Nephron progenitor cell (in vitro differentiated cells): ENCODE data around the gene TCF12.

Experiments
- DNase-seq: peaks from one replicate; pipeline ENCODE4 v3.0.0; 2021
- H3K27ac Mint-ChIP-seq: 2 replicates; pipeline ENCODE4 v1.8.0; 2021; ENCODE audit warnings: mild to moderate bottlenecking, moderate library complexity, mixed read lengths
- H3K27me3 Mint-ChIP-seq: 2 replicates; pipeline ENCODE4 v1.8.0; 2021; ENCODE audit warnings: mild to moderate bottlenecking, low read depth, mixed read lengths; ENCODE audit not compliant: poor library complexity
- H3K36me3 Mint-ChIP-seq: 2 replicates; pipeline ENCODE4 v1.8.0; 2021; ENCODE audit warnings: low read depth, mixed read lengths
- H3K4me1 Mint-ChIP-seq: 2 replicates; pipeline ENCODE4 v1.8.0; 2021; ENCODE audit warnings: mixed read lengths
- H3K4me3 Mint-ChIP-seq: 2 replicates; pipeline ENCODE4 v1.8.0; 2021; ENCODE audit warnings: mild to moderate bottlenecking, moderate library complexity, mixed read lengths
- H3K9me3 Mint-ChIP-seq: 2 replicates; pipeline ENCODE4 v1.8.0; 2021; ENCODE audit warnings: mild to moderate bottlenecking, moderate library complexity, mixed read lengths
- TF ChIP-seq, protein P1 (sequence below): fragments of 200-600 bp; sonication (generic); IDR thresholded peaks from 2 replicates; pipeline ENCODE4 v1.5.0; 2021; ENCODE audit warnings: antibody characterized with exemption

Gene TCF12

DNA sequence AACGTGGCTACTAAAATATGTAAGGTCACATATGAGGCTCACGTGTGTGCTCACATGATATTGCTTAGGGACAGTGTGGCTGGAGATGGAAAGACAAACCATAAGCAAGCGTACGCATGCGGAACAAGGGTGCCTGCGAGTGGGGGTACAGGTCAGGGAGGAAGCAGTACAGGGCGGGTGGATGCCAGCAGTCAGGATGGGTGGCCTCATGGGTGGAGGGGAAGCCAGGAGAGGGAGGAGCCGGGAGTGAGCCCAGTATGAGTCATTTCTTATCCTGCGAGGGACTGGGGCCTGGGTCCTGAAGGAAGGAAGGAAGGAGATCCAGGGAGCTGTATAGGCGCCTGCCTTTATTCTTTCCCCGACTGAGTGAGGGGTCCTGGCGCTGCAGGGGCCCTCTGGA, 415.8 kb downstream of the TCF12 start:
- Mint-ChIP-seq H3K9me3 (no peaks in the 10 kb centered on the region), H3K27me3 (peaks cover 8% of the 10 kb centered on the region), H3K4me3 (no peak overlapping the region), H3K27ac (no peak overlapping the region), H3K36me3 (no peaks in the 10 kb centered on the region), H3K4me1 (peaks cover 47% of the 10 kb centered on the region)
- no peak for DNase-seq
- TF ChIP-seq, protein P1, sequence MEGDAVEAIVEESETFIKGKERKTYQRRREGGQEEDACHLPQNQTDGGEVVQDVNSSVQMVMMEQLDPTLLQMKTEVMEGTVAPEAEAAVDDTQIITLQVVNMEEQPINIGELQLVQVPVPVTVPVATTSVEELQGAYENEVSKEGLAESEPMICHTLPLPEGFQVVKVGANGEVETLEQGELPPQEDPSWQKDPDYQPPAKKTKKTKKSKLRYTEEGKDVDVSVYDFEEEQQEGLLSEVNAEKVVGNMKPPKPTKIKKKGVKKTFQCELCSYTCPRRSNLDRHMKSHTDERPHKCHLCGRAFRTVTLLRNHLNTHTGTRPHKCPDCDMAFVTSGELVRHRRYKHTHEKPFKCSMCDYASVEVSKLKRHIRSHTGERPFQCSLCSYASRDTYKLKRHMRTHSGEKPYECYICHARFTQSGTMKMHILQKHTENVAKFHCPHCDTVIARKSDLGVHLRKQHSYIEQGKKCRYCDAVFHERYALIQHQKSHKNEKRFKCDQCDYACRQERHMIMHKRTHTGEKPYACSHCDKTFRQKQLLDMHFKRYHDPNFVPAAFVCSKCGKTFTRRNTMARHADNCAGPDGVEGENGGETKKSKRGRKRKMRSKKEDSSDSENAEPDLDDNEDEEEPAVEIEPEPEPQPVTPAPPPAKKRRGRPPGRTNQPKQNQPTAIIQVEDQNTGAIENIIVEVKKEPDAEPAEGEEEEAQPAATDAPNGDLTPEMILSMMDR: no peak

DNA sequence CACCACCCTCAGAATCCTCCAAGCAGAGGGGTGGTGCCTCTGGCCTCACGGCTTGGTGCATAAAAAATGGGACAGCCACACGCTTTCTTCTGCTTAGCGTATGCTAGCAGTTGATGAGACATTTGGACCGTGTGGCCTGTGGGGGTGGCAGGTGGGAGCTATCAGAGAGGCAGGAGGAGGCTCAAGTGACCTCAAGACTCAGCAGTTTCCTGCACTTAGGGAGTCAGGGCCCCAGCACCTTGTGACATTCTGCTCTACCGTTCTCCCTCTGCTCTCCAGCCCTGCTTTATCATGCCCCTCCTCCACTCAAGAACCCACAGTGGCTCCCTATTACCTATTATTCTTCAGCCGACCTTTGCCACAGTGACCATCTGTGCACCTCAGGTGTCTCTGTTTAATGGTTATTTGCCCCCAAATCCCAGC, 416.9 kb downstream of the TCF12 start:
- Mint-ChIP-seq H3K27me3 (peaks cover 8% of the 10 kb centered on the region), H3K9me3 (no peaks in the 10 kb centered on the region), H3K4me3 (no peak overlapping the region), H3K4me1 (peaks cover 54% of the 10 kb centered on the region), H3K27ac (no peak overlapping the region), H3K36me3 (no peaks in the 10 kb centered on the region)
- TF ChIP-seq, protein P1: no peak
- DNase-seq: no peak

DNA sequence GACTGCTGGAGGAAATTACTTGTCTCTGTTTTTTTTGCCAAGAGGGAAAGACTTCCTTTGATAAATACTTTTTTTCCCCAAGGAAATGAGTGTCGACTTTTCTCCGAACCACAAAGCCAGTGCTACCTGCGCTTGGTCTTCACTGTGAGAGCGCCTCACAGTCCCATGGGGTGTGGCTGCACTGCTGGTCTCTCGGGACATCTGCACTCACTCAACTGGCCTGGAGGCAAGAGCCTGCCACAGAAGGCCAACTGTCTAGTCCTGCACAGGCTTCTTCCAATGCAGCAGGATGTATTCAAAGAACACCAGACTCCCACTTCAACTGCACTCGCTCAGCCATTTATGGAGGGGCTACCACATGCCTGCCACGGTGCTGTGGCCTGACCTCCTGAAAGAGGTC, 417.3 kb downstream of the TCF12 start:
- Mint-ChIP-seq H3K4me3 (no peak overlapping the region), H3K27ac (no peak overlapping the region)
- no peak for DNase-seq

DNA sequence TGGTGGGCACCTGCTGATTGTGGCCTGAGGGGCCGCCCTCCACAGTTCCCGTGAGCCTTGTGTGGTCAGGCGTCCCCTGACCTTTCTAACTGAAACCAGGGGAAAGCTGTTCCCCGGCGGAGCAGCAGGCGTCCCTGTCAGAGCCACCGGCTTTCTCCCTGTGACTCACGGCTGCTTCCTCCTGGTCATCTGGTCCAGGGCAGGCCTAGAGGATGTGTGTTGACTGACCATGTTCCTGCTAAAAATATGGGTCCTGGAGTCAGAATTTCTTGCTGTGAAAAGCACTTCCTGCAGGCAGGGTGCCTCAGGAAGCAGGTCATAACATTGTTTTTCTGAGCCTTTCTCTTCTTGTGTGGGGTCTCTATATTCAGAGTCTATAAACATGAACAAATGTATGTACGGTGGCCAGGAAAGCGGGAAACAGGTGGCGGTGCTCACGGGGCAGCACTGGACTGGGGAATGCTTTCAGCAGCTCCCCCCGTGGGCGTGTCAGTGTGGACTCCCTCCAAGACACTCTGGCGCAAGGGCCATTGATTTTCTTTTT, 419.5 kb downstream of the TCF12 start:
- TF ChIP-seq, protein P1: no peak
- Mint-ChIP-seq H3K9me3 (no peaks in the 10 kb centered on the region), H3K4me3 (no peak overlapping the region), H3K27me3 (peaks cover 2% of the 10 kb centered on the region), H3K27ac (peak overlapping the region; percentile 25), H3K4me1 (peaks cover 61% of the 10 kb centered on the region), H3K36me3 (no peaks in the 10 kb centered on the region)
- no peak for DNase-seq

More for the DNA sequence above, 417.3 kb downstream of the TCF12 start:
- TF ChIP-seq, protein P1: no peak
- Mint-ChIP-seq H3K9me3 (no peaks in the 10 kb centered on the region), H3K27me3 (peaks cover 8% of the 10 kb centered on the region), H3K4me1 (peaks cover 55% of the 10 kb centered on the region), H3K36me3 (no peaks in the 10 kb centered on the region)

DNA sequence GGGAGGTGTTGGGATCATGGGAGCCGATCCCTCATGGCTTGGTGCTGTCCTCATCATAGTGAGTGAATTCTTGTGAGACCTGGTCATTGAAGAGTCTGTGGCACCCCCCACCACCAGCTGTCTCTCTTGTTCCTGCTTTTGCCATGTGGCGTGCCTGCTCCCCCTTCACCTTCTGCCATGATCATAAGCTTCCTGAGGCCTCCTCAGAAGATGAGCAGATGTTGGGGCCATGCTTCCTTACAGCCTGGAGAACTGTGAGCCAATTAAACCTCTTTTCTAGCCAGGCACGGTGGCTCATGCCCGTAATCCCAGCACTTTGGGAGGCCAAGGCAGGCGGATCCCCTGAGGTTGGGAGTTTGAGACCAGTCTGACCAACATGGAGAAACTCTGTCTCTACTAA, 420.9 kb downstream of the TCF12 start:
- DNase-seq: no peak
- TF ChIP-seq, protein P1: no peak
- Mint-ChIP-seq H3K4me1 (peaks cover 62% of the 10 kb centered on the region), H3K27ac (no peak overlapping the region), H3K27me3 (no peaks in the 10 kb centered on the region), H3K4me3 (no peak overlapping the region), H3K9me3 (no peaks in the 10 kb centered on the region), H3K36me3 (no peaks in the 10 kb centered on the region)
